Measurements from ENCODE around the gene TGFB1.

Gene TGFB1

DNA sequence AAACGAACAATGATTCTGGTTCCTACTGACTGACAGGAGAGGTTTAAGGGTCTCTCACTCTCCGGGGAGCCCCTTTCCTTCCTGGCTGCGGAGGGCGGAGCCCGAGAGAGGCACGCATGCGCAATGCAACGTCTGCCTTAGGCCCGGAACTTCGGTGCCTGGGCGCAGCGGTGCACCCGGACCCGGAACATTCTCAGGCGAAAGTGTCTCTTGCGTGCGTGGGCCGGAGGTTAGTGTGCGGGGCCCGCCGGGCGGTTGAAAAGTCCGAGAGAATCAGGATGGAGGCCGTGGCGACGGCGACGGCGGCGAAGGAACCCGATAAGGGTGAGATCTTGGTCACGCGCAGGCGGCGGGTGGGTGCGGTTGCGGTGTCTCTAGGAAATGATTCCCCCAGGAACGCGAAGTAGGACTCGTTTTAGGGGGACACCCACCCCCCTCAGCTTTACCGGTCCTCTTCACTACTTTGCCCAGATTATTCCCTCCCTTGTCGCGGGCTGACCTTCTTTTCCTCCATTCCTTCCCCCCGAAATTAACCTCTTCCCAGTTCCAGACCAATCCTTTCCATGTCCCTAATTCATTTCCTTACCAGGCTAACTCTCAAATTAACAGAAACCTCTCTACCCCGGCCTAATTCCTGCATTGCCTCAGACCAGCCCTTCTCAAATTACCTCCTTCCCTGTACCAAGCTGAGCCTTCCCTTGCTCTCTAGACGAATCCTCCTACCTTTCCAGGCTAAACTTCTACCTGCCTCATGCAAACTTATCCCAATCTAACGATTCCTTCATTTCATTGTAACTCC, 43.5 kb downstream of the TGFB1 start, which contains the start of gene CCDC97:
Gene CCDC97, plus strand, starts transcription at position 140 of the 799 bp plus-strand sequence. Its CDS starts 139 bp downstream, at position 279.
- peak within 1 kb of the TSS; percentile 82 for H3K4me2 ChIP-seq (ENCODE audit: low read length)
- H3K4me1 ChIP-seq (ENCODE audit: control insufficient read depth, low read depth, low read length), result no peaks in the 10 kb centered on the region
- no CpG with 5 or more reads among the region's 47 CpGs for WGBS (ENCODE audit: extremely low coverage, insufficient coverage, low lambda C conversion rate)
- peak within 1 kb of the TSS; percentile 81 for H2BK5ac ChIP-seq (ENCODE audit: low read length)
- H3K79me1 ChIP-seq (ENCODE audit: low read length), result peaks cover 17% of the 10 kb centered on the region
- peak within 1 kb of the TSS; percentile 1 for H3K23ac ChIP-seq (ENCODE audit: low read length)
- peaks cover 12% of the 10 kb centered on the region for H3K36me3 ChIP-seq (ENCODE audit: control insufficient read depth, insufficient read depth, low read length)
- peak within 1 kb of the TSS; percentile 43 for H2AK5ac ChIP-seq (ENCODE audit: low read length)
- peak within 1 kb of the TSS; percentile 36 for H4K5ac ChIP-seq (ENCODE audit: low read length)
- DNase-seq, result peak; percentile 91
- peaks cover 10% of the 10 kb centered on the region for H3K79me2 ChIP-seq (ENCODE audit: control insufficient read depth, insufficient read depth, low read length)
- no peak within 1 kb of the TSS for H2BK15ac ChIP-seq (replicated peaks; ENCODE audit: low read depth)
- H4K8ac ChIP-seq (ENCODE audit: low read depth, low read length), result no peak within 1 kb of the TSS
- peak within 1 kb of the TSS; percentile 80 for H3K9ac ChIP-seq (ENCODE audit: low read length)
- peak within 1 kb of the TSS; percentile 83 for H3K27ac ChIP-seq (ENCODE audit: low read depth, low read length)
- no peak within 1 kb of the TSS for H2BK120ac ChIP-seq (ENCODE audit: low read depth, low read length)
- H3K18ac ChIP-seq (ENCODE audit: low read length), result peak within 1 kb of the TSS; percentile 86
- no peaks in the 10 kb centered on the region for H3K27me3 ChIP-seq (ENCODE audit: insufficient read depth, low read length, poor library complexity)
- peak within 1 kb of the TSS; percentile 86 for H3K4me3 ChIP-seq (ENCODE audit: low read length)
- peak within 1 kb of the TSS; percentile 58 for H3K4ac ChIP-seq (ENCODE audit: low read depth, low read length)
- H3K56ac ChIP-seq (ENCODE audit: low read length), result peak within 1 kb of the TSS; percentile 89

DNA sequence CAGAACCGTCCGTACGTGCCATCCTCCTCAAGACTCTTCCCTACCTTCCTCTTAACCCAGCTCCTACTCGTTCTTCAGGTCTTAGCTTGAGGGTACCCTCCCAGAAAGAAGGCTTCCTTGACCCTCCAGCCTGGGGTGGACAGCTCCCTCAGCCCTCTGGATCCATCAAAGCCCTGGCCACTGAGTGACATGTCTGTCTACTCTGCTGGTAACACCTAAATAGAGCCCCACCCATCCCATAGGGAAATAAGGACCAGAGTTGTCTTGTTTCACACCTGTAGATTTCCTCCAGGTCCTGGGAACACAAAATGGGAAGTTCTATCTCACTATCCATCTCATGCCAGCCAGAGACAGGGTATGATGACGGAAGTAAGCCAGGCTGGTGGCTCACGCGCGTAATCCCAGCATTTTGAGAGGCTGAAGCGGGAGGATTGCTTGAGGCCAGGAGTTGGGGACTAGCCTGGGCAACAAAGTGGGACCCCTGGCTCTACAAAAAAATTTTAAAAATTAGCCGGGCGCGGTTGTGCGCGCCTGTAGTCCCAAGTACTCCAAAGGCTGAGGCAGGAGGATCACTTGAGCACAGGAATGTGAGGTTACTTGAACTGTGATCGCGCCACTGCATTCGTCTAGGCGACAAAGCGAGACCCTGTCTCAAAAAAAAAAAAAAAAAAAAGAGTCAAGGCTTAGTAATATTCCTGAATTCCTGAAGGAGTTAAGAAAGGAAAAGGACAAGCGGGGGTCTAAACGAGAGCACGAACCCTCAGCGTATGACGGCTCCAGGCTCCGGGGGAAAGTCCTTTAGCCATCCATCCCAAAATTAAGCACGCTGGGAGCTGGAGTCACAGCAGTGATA, 44.3 kb downstream of the TGFB1 start:
- WGBS (ENCODE audit: extremely low coverage, insufficient coverage, low lambda C conversion rate), result no CpG with 5 or more reads among the region's 26 CpGs
- Histone ChIP-seq H3K23ac (ENCODE audit: low read length) (no peak overlapping the region), H3K79me2 (ENCODE audit: control insufficient read depth, insufficient read depth, low read length) (peaks cover 10% of the 10 kb centered on the region), H3K36me3 (ENCODE audit: control insufficient read depth, insufficient read depth, low read length) (peaks cover 17% of the 10 kb centered on the region), H3K18ac (ENCODE audit: low read length) (no peak overlapping the region), H2AK5ac (ENCODE audit: low read length) (no peak overlapping the region), H2BK5ac (ENCODE audit: low read length) (no peak overlapping the region), H3K79me1 (ENCODE audit: low read length) (peaks cover 16% of the 10 kb centered on the region), H2BK120ac (ENCODE audit: low read depth, low read length) (no peak overlapping the region), H3K27me3 (ENCODE audit: insufficient read depth, low read length, poor library complexity) (no peaks in the 10 kb centered on the region), H3K4me1 (ENCODE audit: control insufficient read depth, low read depth, low read length) (no peaks in the 10 kb centered on the region), H4K8ac (ENCODE audit: low read depth, low read length) (no peak overlapping the region), H2BK15ac (replicated peaks; ENCODE audit: low read depth) (no peak overlapping the region), H3K27ac (ENCODE audit: low read depth, low read length) (peak overlapping the region; percentile 28), H3K4me3 (ENCODE audit: low read length) (peak overlapping the region; percentile 61), H3K4me2 (ENCODE audit: low read length) (peak overlapping the region; percentile 63), H3K56ac (ENCODE audit: low read length) (peak overlapping the region; percentile 89), H4K5ac (ENCODE audit: low read length) (no peak overlapping the region), H3K9ac (ENCODE audit: low read length) (peak overlapping the region; percentile 80), H3K4ac (ENCODE audit: low read depth, low read length) (peak overlapping the region; percentile 6)
- no peak for DNase-seq

DNA sequence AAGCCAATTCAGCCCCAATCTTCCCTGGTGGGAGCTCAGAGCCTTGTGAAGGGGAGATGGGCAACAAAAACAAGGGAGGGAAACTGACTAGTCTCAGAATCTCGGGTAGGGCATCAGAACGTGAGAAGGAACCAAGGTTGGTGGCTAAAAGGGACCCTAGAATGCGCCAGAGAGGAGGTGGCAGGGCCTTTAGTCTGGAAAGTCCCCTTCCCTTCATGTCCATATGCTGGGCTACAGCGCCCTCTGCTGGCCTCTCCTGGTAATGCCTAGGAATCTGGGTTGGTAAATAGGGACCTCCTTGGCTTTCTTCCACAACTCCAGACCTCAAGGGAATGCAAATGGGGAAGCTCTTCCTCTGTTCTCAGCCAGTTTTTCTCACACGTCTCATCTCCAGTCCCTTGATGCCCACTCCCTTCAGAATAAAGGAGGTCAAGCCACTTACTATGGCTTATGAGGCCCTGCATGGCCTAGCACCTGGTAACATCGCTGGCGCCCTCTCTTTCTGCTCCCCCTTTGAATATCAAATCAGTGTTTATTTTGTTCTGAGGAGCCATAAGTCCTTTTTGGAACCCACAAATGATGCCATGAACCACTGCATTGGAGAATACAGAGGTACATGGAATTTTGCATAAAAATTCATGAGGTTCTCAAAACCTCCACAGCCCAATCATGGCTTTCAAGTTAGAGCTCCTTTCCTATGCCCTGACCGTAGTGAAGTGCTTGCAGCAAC, 45.1 kb downstream of the TGFB1 start:
- peaks cover 14% of the 10 kb centered on the region for H3K79me1 ChIP-seq (ENCODE audit: low read length)
- H2AK5ac ChIP-seq (ENCODE audit: low read length), result no peak overlapping the region
- DNase-seq, result peak; percentile 96
- no peak overlapping the region for H3K18ac ChIP-seq (ENCODE audit: low read length)
- H3K4me3 ChIP-seq (ENCODE audit: low read length), result no peak overlapping the region
- H3K27ac ChIP-seq (ENCODE audit: low read depth, low read length), result peak overlapping the region; percentile 39
- H2BK5ac ChIP-seq (ENCODE audit: low read length), result no peak overlapping the region
- peak overlapping the region; percentile 80 for H3K9ac ChIP-seq (ENCODE audit: low read length)
- WGBS (ENCODE audit: extremely low coverage, insufficient coverage, low lambda C conversion rate), result no CpG with 5 or more reads among the region's 8 CpGs
- peaks cover 10% of the 10 kb centered on the region for H3K79me2 ChIP-seq (ENCODE audit: control insufficient read depth, insufficient read depth, low read length)
- no peak overlapping the region for H3K4me2 ChIP-seq (ENCODE audit: low read length)
- H3K23ac ChIP-seq (ENCODE audit: low read length), result no peak overlapping the region
- H2BK120ac ChIP-seq (ENCODE audit: low read depth, low read length), result no peak overlapping the region
- H4K8ac ChIP-seq (ENCODE audit: low read depth, low read length), result no peak overlapping the region
- H3K56ac ChIP-seq (ENCODE audit: low read length), result peak overlapping the region; percentile 89
- H2BK15ac ChIP-seq (replicated peaks; ENCODE audit: low read depth), result no peak overlapping the region
- H3K4ac ChIP-seq (ENCODE audit: low read depth, low read length), result no peak overlapping the region
- H3K4me1 ChIP-seq (ENCODE audit: control insufficient read depth, low read depth, low read length), result no peaks in the 10 kb centered on the region
- H3K36me3 ChIP-seq (ENCODE audit: control insufficient read depth, insufficient read depth, low read length), result peaks cover 23% of the 10 kb centered on the region
- H3K27me3 ChIP-seq (ENCODE audit: insufficient read depth, low read length, poor library complexity), result no peaks in the 10 kb centered on the region
- H4K5ac ChIP-seq (ENCODE audit: low read length), result no peak overlapping the region

DNA sequence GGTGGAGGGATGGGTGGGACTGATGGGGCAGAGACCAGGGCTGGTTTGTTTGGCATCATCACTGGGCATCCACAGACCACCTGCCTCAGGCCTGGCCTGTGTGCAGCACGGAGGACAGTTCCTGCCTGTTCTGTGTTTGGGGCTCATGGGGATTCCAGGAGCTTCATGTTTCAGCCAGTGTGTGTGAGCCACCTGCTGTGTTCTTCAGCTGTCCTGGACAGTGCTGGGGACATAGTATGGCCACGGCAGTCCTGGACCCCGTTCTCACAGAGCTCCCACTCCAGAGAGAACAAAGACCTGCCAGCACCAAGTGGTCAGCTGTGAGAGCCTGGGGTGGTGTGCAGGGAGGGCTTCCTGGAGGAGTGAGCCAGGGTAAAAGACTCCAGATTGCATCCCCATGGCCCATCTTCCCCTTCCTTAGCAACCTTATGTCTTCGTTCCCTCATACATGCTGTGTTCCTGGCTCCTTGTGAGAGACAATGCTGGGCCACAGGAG, 45.7 kb downstream of the TGFB1 start:
- Histone ChIP-seq H3K27ac (ENCODE audit: low read depth, low read length) (peak overlapping the region; percentile 39), H3K23ac (ENCODE audit: low read length) (no peak overlapping the region), H4K8ac (ENCODE audit: low read depth, low read length) (no peak overlapping the region), H2BK5ac (ENCODE audit: low read length) (no peak overlapping the region), H3K9ac (ENCODE audit: low read length) (peak overlapping the region; percentile 22), H3K27me3 (ENCODE audit: insufficient read depth, low read length, poor library complexity) (no peaks in the 10 kb centered on the region), H3K4me1 (ENCODE audit: control insufficient read depth, low read depth, low read length) (no peaks in the 10 kb centered on the region), H3K36me3 (ENCODE audit: control insufficient read depth, insufficient read depth, low read length) (peaks cover 23% of the 10 kb centered on the region), H3K56ac (ENCODE audit: low read length) (peak overlapping the region; percentile 63), H3K4me2 (ENCODE audit: low read length) (no peak overlapping the region), H4K5ac (ENCODE audit: low read length) (no peak overlapping the region), H3K79me2 (ENCODE audit: control insufficient read depth, insufficient read depth, low read length) (peaks cover 10% of the 10 kb centered on the region), H2AK5ac (ENCODE audit: low read length) (no peak overlapping the region), H3K79me1 (ENCODE audit: low read length) (peaks cover 9% of the 10 kb centered on the region), H3K18ac (ENCODE audit: low read length) (no peak overlapping the region), H2BK15ac (replicated peaks; ENCODE audit: low read depth) (no peak overlapping the region), H3K4ac (ENCODE audit: low read depth, low read length) (no peak overlapping the region), H2BK120ac (ENCODE audit: low read depth, low read length) (no peak overlapping the region), H3K4me3 (ENCODE audit: low read length) (no peak overlapping the region)
- WGBS (ENCODE audit: extremely low coverage, insufficient coverage, low lambda C conversion rate), result no CpG with 5 or more reads among the region's 4 CpGs
- no peak for DNase-seq

DNA sequence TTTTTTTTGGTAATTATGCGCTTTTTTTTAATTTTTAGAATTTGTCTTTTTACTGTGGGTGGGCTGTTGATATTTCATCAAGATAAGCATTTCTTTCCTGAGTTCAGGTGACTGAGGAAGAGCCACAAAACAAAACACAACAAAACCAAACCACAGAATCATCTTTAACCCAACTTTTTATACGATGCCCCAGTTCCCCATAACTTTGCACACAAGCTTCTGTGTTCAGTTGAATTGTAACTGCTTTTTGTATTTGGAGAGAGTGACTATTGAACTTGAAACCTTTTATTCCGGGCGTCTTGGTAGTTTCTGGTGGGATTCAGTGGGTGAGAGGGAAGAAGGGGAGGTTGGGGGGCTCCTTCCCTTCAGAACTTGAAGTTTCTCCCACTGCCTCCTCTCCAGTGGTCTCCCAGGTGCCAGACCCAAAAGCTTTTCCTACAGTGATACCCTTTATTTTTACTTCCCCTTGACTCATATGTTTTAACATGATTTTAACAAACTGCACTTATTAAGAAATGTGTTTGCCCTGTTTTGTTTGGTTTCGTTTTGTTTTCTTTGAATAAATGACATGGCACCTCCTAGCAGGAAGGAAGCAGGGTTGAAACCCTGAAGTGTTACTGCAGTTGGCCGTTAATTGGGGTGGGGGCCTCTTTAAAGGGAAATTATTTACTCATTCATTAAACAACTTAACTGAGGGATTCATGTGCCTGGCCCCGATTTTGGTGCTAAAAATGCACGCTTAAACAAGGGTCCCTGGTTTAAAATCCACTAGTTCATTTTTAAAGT, 46.4 kb downstream of the TGFB1 start:
- peaks cover 23% of the 10 kb centered on the region for H3K36me3 ChIP-seq (ENCODE audit: control insufficient read depth, insufficient read depth, low read length)
- no peak overlapping the region for H4K5ac ChIP-seq (ENCODE audit: low read length)
- H3K4me1 ChIP-seq (ENCODE audit: control insufficient read depth, low read depth, low read length), result no peaks in the 10 kb centered on the region
- no peak overlapping the region for H3K4me2 ChIP-seq (ENCODE audit: low read length)
- DNase-seq, result no peak
- no peak overlapping the region for H3K27ac ChIP-seq (ENCODE audit: low read depth, low read length)
- H3K18ac ChIP-seq (ENCODE audit: low read length), result no peak overlapping the region
- H2BK5ac ChIP-seq (ENCODE audit: low read length), result no peak overlapping the region
- no peak overlapping the region for H2BK120ac ChIP-seq (ENCODE audit: low read depth, low read length)
- H3K4ac ChIP-seq (ENCODE audit: low read depth, low read length), result no peak overlapping the region
- H3K79me1 ChIP-seq (ENCODE audit: low read length), result peaks cover 6% of the 10 kb centered on the region
- no CpG with 5 or more reads among the region's 8 CpGs for WGBS (ENCODE audit: extremely low coverage, insufficient coverage, low lambda C conversion rate)
- no peak overlapping the region for H2AK5ac ChIP-seq (ENCODE audit: low read length)
- H3K4me3 ChIP-seq (ENCODE audit: low read length), result no peak overlapping the region
- no peaks in the 10 kb centered on the region for H3K27me3 ChIP-seq (ENCODE audit: insufficient read depth, low read length, poor library complexity)
- no peak overlapping the region for H2BK15ac ChIP-seq (replicated peaks; ENCODE audit: low read depth)
- peaks cover 10% of the 10 kb centered on the region for H3K79me2 ChIP-seq (ENCODE audit: control insufficient read depth, insufficient read depth, low read length)
- no peak overlapping the region for H3K56ac ChIP-seq (ENCODE audit: low read length)
- no peak overlapping the region for H3K23ac ChIP-seq (ENCODE audit: low read length)
- no peak overlapping the region for H3K9ac ChIP-seq (ENCODE audit: low read length)
- no peak overlapping the region for H4K8ac ChIP-seq (ENCODE audit: low read depth, low read length)
